ENCODE results near the gene HERC5.

GRCh38 chr4:88528861-88529260, 71.9 kb downstream of the HERC5 start:
- TF ChIP-seq CTCF (IDR thresholded peaks at IDR 0.05 in 4 of 5, conservative IDR thresholded peaks at IDR 0.05 in 1 of 5) (no peak), POLR2A (IDR thresholded peaks at IDR 0.05) (no peak)

All from gastrocnemius medialis (tissue), 4 donors.